GM12872 (cell line): Measurements from ENCODE around the gene CFAP46.

ENCODE experiments used
- CTCF ChIP-seq: IDR thresholded peaks from 3 replicates; pipeline ENCODE4 v1.5.1; 2011; ENCODE audit warnings: low read depth, mild to moderate bottlenecking, low read length, moderate library complexity; ENCODE audit not compliant: insufficient read depth

The CFAP46 gene

DNA sequence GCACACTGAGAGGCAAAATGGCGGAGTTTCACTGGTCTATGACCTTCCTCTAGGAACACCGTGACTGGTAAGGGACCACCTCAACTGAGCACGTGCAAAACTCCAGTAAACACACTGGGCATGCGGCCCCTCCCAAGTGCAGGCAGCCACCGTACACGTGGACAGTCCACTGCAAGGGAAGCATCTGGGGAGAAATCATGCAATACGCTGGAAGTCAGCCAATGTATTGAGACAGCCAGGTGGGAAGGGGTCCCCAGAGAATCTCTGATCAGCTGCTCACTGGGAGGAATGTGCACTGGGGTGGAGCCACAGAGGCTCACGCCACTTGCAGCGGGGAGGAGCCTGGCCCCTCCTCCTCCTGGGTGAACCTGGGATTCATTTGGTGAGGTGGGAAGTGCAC lies 49.3 kb downstream of the CFAP46 start:
- no peak for TF ChIP-seq CTCF

- no peak for TF ChIP-seq CTCF
These were observed 50.4 kb downstream of the CFAP46 start for GRCh38 chr10:132892004-132892403.

- TF ChIP-seq CTCF = no peak
These were observed 51.0 kb downstream of the CFAP46 start for GRCh38 chr10:132891368-132891767.

DNA sequence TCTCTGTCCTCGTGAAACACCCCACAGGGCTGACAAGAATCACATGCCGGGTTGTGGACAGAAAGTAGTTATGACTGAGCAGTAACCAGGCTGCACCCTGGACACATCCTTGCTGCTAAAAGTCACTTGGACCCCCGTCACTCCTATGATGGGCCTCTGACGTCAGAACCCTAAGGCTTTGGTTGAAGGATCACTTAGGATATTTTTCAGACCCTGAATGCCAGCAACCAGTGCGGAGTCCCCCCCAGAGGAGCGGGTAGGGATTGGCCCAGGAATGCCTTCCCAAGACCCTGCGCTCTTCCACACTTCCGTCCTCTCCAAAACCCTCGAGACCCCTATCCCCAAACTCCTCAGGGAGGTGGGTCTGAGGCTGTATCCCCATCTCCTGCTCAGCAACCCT lies 52.1 kb downstream of the CFAP46 start:
- TF ChIP-seq CTCF = no peak

- no peak for TF ChIP-seq CTCF
These were observed 52.8 kb downstream of the CFAP46 start for GRCh38 chr10:132889556-132889955.

- TF ChIP-seq CTCF = no peak
These were observed 53.4 kb downstream of the CFAP46 start for GRCh38 chr10:132888898-132889490.

DNA sequence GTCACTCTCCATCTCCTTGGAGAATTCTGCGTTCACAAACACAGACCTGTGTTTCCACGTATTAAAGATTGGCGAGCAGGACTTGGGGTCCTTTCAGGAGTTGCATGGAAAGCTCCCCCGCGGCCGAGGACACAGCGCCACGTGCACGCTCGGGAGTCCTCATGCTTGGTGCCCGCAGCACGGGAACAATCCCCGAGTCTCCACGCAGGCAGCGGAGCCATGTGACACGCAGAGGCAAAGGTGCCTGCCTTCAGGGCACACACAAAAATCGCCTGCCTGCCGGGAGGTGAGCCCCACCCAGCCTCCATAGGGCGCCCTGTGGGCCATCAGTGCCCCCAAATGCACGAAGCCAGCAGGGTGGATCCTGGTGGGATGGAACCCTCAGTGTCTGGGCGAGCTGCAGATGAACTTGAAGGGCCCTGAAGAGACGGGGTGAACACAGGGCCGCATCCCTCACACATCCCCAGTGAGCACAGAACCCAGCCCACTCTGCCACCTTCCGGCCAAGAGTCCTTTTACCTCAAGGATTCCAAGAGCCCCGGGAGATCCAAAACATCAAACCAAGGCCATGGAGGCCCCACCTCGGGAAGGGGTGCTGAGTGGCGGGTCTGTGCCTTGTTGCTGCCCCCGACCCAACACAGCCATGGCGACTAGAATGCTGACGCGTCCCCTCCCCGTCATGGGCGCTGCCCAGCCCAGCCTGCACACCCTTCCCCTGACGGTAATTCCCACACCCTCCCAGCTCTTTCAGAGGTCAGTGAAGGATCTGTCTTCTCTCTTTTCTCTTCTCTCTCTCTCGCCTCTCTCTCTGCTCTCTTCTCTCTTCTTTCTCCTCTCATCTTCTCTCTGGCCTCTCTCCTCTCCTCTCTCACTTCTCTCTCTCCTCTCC lies 55.9 kb downstream of the CFAP46 start:
- no peak for TF ChIP-seq CTCF
